Gastrocnemius medialis (tissue), 4 donors: Measurements from ENCODE around the gene WNT9B. TPM values are rescaled to one million over a fixed set of nuclear protein-coding genes. Genes with fewer than 3 reads are reported as not detected.

Source experiments
- ATAC-seq, 2 donors: fragments of 150-250 bp; one replicate each; pipeline ENCODE4 v1.9.1; 2016
- DNase-seq, 2 donors: peaks; one replicate each; pipeline ENCODE4 v3.0.0-alpha.2; 2019
- H3K27ac ChIP-seq, 4 donors: fragments of 200-600 bp; sonication (generic); 1 replicate in 1 of 4; 2 replicates in 3 of 4; pipeline ENCODE4 v1.5.1; 2016 to 2018; ENCODE audit warnings: mild to moderate bottlenecking in 2 of 4, moderate library complexity in 1 of 4
- H3K27me3 ChIP-seq, 3 donors: fragments of 200-600 bp; sonication (generic) in 2 of 3; 1 replicate in 1 of 3; 2 replicates in 2 of 3; pipeline versions ENCODE4 v1.5.1 to v1.6.0; 2016 to 2019; ENCODE audit warnings: mild to moderate bottlenecking in 1 of 3, moderate library complexity in 1 of 3
- H3K36me3 ChIP-seq, 2 donors: fragments of 200-600 bp; sonication (generic) in 1 of 2; one replicate each; pipeline ENCODE4 v1.5.1; 2017 to 2018
- H3K4me1 ChIP-seq, 2 donors: fragments of 200-600 bp; sonication (generic) in 1 of 2; one replicate each; pipeline ENCODE4 v1.5.1; 2016 to 2017; ENCODE audit warnings: mild to moderate bottlenecking in 2 of 2
- H3K4me3 ChIP-seq, 4 donors: fragments of 200-600 bp; sonication (generic) in 3 of 4; 1 replicate in 1 of 4; 2 replicates in 3 of 4; pipeline ENCODE4 v1.5.1; 2016 to 2019; ENCODE audit warnings: mild to moderate bottlenecking in 2 of 4
- H3K9me3 ChIP-seq, 3 donors: fragments of 200-600 bp; sonication (generic) in 2 of 3; 1 replicate in 1 of 3; 2 replicates in 2 of 3; pipeline ENCODE4 v1.5.1; 2016 to 2019
- CTCF ChIP-seq, 5 experiments: fragments of 450-650 bp in 3 of 5; fragments of 200-600 bp in 2 of 5; sonication (generic) in 2 of 5; IDR thresholded peaks in 4 of 5; conservative IDR thresholded peaks in 1 of 5; 1 replicate in 4 of 5; 2 replicates in 1 of 5; pipeline ENCODE4 v1.5.1; 2016 to 2019; ENCODE audit warnings: antibody characterized with exemption in 5 of 5, mild to moderate bottlenecking in 3 of 5, moderate library complexity in 3 of 5
- POLR2A ChIP-seq, 2 donors: fragments of 450-650 bp; IDR thresholded peaks; one replicate each; pipeline ENCODE4 v1.6.1; 2017; ENCODE audit warnings: antibody characterized with exemption in 2 of 2, mild to moderate bottlenecking in 2 of 2, moderate library complexity in 2 of 2
- in situ Hi-C, 4 donors: fragments of 200-750 bp; cut with MboI; loops; one replicate each; pipeline versions ENCODE4 v1.15.0 to v1.8.0; 2017; ENCODE audit warnings: low sequenced_read_pairs in 4 of 4
- intact Hi-C: fragments of 100-400 bp; cut with DNase I; formaldehyde crosslinking; loops from one replicate; pipeline ENCODE4 v1.15.1; 2023; ENCODE audit warnings: low total_unique reads
- total RNA-seq, 4 donors: library from RNA; depleted of rRNA; stranded (reverse); fragments of >200 nt; gene quantifications; one replicate each; pipeline versions ENCODE4 v1.1.0 to v1.2.3, GENCODE V29; 2016

Gene WNT9B
- total RNA-seq, 4 donors from 2014 or later: 0.40 TPM; not detected in 3

- intact Hi-C loops: no loop called here
- Histone ChIP-seq H3K36me3 (no peaks in the 10 kb centered on the region), H3K9me3 (no peaks in the 10 kb centered on the region), H3K4me3 (no peak overlapping the region), H3K27me3 (peaks cover 6 to 14% (median 12%) of the 10 kb centered on the region in 3 donors), H3K27ac (no peak overlapping the region), H3K4me1 (no peaks in the 10 kb centered on the region)
- TF ChIP-seq CTCF (IDR thresholded peaks at IDR 0.05 in 4 of 5, conservative IDR thresholded peaks at IDR 0.05 in 1 of 5) (no peak), POLR2A (IDR thresholded peaks at IDR 0.05) (no peak)
- ATAC-seq (no peak), DNase-seq (no peak)
- in situ Hi-C loops: no loop called here
Observed at GRCh38 chr17:46809110-46809571, 42.2 kb upstream of the WNT9B start.

- in situ Hi-C loops: no loop called here
- H3K27me3 ChIP-seq: peaks cover 6 to 21% (median 18%) of the 10 kb centered on the region in 3 donors
- no peak for ATAC-seq
- no peaks in the 10 kb centered on the region for H3K4me1 ChIP-seq
- TF ChIP-seq CTCF (IDR thresholded peaks at IDR 0.05 in 4 of 5, conservative IDR thresholded peaks at IDR 0.05 in 1 of 5) (no peak), POLR2A (IDR thresholded peaks at IDR 0.05) (no peak)
- intact Hi-C loops: no loop called here
- H3K36me3 ChIP-seq: no peaks in the 10 kb centered on the region
- no peak overlapping the region for H3K4me3 ChIP-seq
- H3K9me3 ChIP-seq: no peaks in the 10 kb centered on the region
- H3K27ac ChIP-seq: no peak overlapping the region
- no peak for DNase-seq
Observed at GRCh38 chr17:46810837-46811236, 40.5 kb upstream of the WNT9B start.

GRCh38 chr17:46811978-46812583 lies 39.3 kb upstream of the WNT9B start:
- no peak overlapping the region for H3K4me3 ChIP-seq
- no peaks in the 10 kb centered on the region for H3K9me3 ChIP-seq
- no peak overlapping the region for H3K27ac ChIP-seq
- TF ChIP-seq CTCF (IDR thresholded peaks at IDR 0.05 in 4 of 5, conservative IDR thresholded peaks at IDR 0.05 in 1 of 5) (no peak), POLR2A (IDR thresholded peaks at IDR 0.05) (no peak)
- DNase-seq: no peak
- H3K4me1 ChIP-seq: no peaks in the 10 kb centered on the region
- H3K27me3 ChIP-seq: peaks cover 13 to 34% (median 24%) of the 10 kb centered on the region in 3 donors
- in situ Hi-C loops (no loop called here), intact Hi-C loops (no loop called here)
- no peak for ATAC-seq
- H3K36me3 ChIP-seq: no peaks in the 10 kb centered on the region

- no peak for TF ChIP-seq POLR2A (IDR thresholded peaks at IDR 0.05)
- no peak for TF ChIP-seq CTCF (IDR thresholded peaks at IDR 0.05 in 4 of 5, conservative IDR thresholded peaks at IDR 0.05 in 1 of 5)
- ATAC-seq: no peak
- no peaks in the 10 kb centered on the region for H3K36me3 ChIP-seq
- H3K9me3 ChIP-seq: no peaks in the 10 kb centered on the region
- H3K27ac ChIP-seq: no peak overlapping the region
- H3K27me3 ChIP-seq: peaks cover 20 to 41% (median 31%) of the 10 kb centered on the region in 3 donors
- no peak overlapping the region for H3K4me3 ChIP-seq
- no peak for DNase-seq
- no peaks in the 10 kb centered on the region for H3K4me1 ChIP-seq
- intact Hi-C loops (no loop called here), in situ Hi-C loops (no loop called here)
Observed at GRCh38 chr17:46812624-46813318, 38.6 kb upstream of the WNT9B start.
